NCI-H2171 (cell line): ENCODE measurements around the gene ADAMTS2.
"Not testable (repeated sequence)": the region's sequence is repeated elsewhere in the genome, so short reads cannot be mapped to it uniquely, and the experiment has no call there.

Experiments
- DNase-seq: peaks from one replicate; lab custom pipeline; 2025; lab: John Stamatoyannopoulos, UW

The ADAMTS2 gene

GRCh38 chr5:179325296-179326031, 19.8 kb downstream of the ADAMTS2 start:
- no peak for DNase-seq

DNA sequence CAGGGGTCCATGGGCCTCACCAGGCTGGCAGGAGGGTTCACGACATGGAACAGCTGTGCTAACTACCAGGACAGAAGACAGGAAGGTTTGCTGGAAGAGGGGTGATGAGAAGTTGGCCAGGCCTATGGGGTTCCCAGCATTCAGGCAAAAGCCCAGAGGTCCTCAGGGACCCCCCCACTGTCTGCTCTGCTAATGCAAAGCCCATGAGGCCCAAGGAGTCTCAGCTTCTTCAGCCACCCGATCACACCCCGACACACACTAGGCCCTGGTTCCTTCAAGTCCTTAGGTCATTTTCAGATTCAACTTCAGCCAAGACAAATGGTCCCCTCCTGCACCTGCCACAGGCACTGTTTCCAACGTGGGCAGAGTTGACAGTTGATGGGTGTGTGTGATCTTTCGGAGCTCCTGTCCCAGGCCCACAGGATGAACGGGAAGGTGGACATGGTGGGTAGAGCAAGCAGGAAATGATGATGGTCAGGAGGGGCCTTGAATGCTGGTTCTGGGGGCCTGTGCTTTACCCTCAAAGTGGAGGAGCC, 20.4 kb downstream of the ADAMTS2 start:
- DNase-seq = no peak

DNA sequence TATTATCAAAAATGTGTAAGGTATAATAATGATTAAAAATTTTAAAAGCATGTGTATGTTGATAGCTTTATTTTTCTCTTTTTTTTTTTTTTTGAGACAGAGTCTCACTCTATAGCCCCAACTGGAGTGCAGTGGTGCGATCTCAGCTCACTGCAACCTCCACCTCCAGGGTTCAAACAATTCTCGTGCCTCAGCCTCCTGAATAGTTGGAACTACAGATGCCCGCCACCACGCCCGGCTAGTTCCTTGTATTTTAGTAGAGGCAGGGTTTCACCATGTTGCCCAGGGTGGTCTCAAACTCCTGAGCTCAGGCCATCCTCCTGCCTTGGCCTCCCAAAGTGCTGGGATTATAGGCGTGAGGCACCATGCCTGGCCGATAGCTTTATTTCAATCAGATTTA, 20.9 kb downstream of the ADAMTS2 start:
- DNase-seq = not testable (repeated sequence)

GRCh38 chr5:179323026-179323870, 22.0 kb downstream of the ADAMTS2 start:
- DNase-seq = peak; percentile 41

- DNase-seq = peak; percentile 11
Measured at GRCh38 chr5:179322071-179323025, 22.9 kb downstream of the ADAMTS2 start.

GRCh38 chr5:179321206-179321987, 23.9 kb downstream of the ADAMTS2 start:
- no peak for DNase-seq

- DNase-seq = no peak
Measured at GRCh38 chr5:179319741-179320281, 25.4 kb downstream of the ADAMTS2 start.

GRCh38 chr5:179319123-179319522, 26.1 kb downstream of the ADAMTS2 start:
- no peak for DNase-seq

DNA sequence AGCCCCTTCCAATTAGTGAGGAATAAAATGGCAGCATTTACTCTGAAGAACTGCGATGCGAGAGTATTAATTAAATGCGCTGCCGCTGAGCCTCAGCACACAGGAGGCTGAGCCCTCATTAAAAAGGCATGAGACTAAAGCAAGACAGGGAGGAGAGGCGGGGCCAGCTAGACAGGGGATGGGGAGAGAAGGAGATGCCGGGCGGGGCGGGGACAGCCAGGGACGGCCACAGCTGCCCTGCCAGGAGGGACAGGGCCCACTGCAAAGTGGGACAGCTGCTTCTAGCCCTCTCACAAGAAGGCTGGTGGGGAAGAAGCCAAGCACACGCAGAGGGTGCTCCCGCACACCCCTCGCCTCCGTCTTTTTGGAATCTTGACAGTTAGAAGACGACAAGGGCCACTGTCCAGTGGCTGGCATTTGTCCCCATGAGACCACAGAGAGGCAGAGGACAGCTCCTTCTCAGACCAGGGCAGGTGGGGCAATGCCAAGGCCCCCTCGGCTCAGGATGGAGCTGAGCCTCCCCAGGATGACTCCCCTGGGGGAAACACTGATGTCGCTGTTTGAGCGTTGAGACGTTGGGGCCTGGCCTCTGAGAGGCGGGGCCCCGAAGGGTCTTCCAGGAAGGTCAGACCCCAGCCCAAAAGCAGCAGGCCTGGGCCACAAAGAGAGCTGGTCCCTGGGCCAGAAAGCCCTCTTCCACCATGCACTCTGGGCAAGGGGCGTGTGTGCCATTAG, 26.9 kb downstream of the ADAMTS2 start:
- no peak for DNase-seq

GRCh38 chr5:179317411-179318220, 27.6 kb downstream of the ADAMTS2 start:
- DNase-seq = no peak

- no peak for DNase-seq
Measured at GRCh38 chr5:179316982-179317381, 28.3 kb downstream of the ADAMTS2 start.

DNA sequence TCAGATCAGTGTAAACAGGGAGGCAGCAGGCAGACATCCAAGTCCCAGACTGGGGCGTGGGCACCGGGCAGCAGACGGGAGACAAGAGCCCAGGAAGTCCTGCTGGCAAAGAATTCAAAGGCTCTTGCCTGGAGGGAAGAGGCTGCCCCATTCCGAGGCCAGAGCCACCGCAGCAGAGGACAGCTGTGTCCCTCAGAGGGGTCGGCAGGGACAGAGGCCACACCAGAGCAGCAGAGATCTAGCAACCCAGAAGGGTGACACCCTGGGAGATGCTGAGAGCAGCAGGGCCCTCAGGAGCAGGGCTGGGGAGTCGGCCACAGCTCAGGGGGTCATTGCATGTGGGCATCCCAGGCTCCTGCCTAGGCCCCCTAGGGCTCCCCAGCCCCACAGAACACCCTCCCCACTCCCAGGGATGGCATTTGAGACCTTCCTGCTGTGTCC, 29.1 kb downstream of the ADAMTS2 start:
- DNase-seq = no peak

DNA sequence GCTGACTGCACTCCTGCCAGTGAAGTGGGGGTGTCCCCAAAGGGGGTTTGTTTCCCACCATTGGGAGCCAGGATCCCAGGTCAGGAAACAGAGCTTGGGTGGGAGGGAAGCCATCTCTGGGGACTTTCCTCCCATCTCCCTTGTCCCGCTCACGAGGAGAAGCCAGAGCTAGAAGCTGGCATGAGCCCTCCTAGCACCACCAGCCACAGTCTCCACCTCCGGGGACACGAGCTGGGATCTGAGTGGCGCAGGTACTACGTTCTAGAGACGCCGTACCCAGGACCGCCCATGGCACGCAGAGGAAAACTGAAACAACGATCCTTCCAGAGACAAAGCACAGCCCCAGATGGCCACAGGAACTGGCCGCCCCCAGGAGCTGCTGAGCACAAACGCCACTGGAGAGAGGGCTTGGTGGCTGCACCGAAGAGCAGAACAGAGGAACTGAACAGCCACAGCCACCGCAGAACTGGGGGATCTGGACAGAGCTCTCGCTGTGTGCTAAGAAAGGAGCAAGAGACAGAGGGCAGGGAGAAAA, 29.8 kb downstream of the ADAMTS2 start:
- no peak for DNase-seq

DNA sequence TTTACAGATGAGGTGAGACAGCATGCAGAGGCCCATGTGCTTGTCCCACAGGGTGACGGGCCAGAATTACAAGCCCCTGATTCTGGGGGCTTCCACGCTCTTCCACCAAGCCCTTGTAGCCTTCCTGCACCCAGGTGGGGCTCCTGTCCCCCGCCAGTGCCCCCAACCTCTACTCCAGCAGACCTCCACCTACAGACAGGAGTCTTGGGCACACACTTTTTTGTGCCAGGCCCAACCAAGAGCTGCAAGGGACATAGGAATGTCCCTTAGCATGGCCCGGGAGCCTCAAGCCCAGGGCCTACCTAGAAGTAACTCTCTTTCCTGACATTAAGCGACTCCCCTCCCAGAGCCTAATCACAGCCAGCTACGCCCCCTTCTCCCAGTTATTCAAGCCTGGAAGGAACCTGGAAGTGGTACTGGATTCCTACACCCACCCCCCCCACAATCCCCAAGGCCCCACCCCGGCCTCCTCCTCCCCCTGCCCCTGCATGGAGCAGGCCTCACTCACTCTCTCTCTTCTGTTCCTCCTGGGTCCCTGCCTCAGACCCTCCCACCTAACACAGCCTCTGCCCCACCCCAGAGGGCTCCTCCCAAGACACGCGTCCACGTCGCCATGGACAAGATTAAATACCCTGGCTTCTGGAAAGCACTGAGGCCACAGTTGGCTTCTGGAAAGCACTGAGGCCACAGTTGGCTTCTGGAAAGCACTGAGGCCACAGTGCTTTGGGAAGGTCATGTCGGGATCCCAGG, 30.5 kb downstream of the ADAMTS2 start:
- DNase-seq = no peak

DNA sequence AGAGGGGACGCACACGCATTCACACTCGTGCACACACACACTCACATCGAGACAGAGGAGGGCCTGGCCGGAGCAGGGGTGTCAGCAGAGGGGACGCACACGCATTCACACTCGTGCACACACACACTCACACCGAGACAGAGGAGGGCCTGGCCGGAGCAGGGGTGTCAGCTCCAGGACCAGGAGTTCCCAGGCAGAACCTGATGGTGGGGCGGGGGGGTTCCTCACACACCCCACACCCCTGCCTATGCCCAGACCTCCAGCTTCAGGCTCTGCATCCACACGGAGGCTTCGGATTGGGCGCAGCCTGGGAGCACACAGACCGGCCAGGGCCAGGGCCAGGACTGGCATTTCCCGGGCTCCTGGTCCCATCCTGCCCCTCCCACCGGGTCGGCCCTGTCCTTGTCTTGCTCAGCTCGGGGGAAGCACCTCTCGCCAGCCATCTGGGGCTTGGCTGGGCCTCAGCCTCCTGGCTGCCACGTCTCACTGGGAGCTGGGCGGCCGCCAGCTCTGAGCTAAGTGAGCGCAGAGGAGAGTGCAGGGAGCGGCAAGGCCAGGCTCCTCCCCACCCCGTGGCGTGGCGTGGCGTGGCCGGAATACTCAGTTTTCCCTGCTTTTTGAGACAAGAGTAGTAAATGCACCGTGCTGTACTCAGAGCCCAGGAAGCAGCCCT, 31.3 kb downstream of the ADAMTS2 start:
- peak; percentile 31 for DNase-seq

- DNase-seq = no peak
Measured at GRCh38 chr5:179312557-179313235, 32.6 kb downstream of the ADAMTS2 start.

DNA sequence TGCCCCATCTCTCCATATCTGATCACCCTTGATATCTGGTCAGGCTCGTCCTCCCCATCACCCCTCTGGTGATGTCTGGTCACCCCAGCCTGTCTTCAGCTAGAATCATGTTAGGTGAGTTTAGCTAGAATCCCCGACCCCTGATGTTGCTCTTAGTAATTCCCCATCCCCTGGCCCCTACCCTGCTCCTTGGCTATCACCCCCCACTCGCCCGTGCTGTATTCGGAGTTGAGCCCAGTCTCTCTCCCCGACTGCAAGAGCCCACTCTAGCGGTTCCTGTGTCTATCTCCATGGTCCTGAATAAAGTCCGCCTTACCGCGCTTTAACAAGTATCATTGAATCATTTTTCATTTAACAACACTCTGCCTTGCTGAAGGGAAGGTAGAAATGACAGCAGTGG, 33.7 kb downstream of the ADAMTS2 start:
- DNase-seq = no peak
